ENCODE results near the gene TWIST2. TPM values are rescaled to one million over a fixed set of nuclear protein-coding genes. Genes with fewer than 3 reads are reported as not detected.

The TWIST2 gene
- total RNA-seq, 2 donors from 2014 or later: 23.5 to 52.9 TPM

DNA sequence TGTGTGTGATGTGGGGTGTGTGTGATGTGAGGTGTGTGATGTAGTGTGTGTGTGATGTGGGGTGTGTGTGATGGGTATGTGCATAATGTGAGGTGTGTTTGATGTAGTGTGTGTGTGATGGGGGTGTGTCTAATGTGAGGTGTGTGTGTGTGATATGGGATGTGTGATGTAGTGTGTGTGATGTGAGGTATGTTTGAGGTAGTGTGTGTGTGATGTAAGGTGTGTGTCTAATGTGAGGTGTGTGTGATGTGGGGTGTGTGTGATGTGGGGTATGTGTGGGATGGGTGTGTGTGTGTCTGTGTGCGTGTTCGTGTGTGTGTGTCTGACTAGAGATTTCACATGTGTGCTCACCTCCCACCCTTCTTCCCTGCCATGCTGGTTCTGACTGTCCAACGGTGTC is 56.3 kb downstream of the TWIST2 start:
- 81% methylated on average over 3 of the region's 3 CpGs for WGBS
- intact Hi-C loops (cut with DNase I): no loop called here
- Histone ChIP-seq H3K4me1 (replicated peaks) (no peaks in the 10 kb centered on the region), H3K27me3 (replicated peaks; ENCODE audit: insufficient read depth) (no peaks in the 10 kb centered on the region), H3K4me3 (no peak overlapping the region), H3K36me3 (no peaks in the 10 kb centered on the region), H3K9me3 (no peaks in the 10 kb centered on the region), H3K27ac (no peak overlapping the region)
- TF ChIP-seq POLR2AphosphoS5 (IDR thresholded peaks at IDR 0.05): no peak
- TF ChIP-seq CTCF (IDR thresholded peaks at IDR 0.05): no peak
- DNase-seq (ENCODE audit: low spot score): no peak

DNA sequence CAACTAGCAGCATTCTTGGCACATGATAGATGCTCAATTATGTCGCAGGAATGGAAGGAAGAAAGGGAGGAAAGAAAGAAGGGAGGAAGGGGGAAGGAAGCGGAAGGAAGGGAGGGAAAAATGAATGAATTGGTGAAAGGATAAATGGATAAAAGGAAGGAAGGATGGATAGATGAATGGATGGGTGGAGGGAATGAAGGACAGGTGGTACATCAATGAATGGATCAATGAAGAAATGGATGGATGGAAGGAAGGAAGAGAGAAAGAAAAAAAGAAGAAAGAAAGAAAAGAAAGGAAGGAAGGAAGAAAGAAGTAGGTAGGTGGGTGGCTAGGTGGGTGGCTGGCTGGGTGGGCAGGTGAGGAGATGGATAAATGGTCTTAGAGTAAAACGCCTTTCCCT is 56.8 kb downstream of the TWIST2 start:
- no peaks in the 10 kb centered on the region for H3K4me1 ChIP-seq (replicated peaks)
- TF ChIP-seq POLR2AphosphoS5 (IDR thresholded peaks at IDR 0.05): no peak
- TF ChIP-seq POLR2A (IDR thresholded peaks at IDR 0.05): no peak
- no peak for TF ChIP-seq CTCF (IDR thresholded peaks at IDR 0.05)
- H3K4me3 ChIP-seq: no peak overlapping the region
- no peak for DNase-seq (ENCODE audit: low spot score)
- no peaks in the 10 kb centered on the region for H3K36me3 ChIP-seq
- WGBS: 83% methylated on average over 3 of the region's 3 CpGs
- H3K27me3 ChIP-seq (replicated peaks; ENCODE audit: insufficient read depth): no peaks in the 10 kb centered on the region
- H3K9me3 ChIP-seq: no peaks in the 10 kb centered on the region
- intact Hi-C loops (cut with DNase I): no loop called here
- H3K27ac ChIP-seq: no peak overlapping the region

GRCh38 chr2:238905224-238905623 is 57.3 kb downstream of the TWIST2 start:
- intact Hi-C loops (cut with DNase I): no loop called here
- Histone ChIP-seq H3K36me3 (no peaks in the 10 kb centered on the region), H3K27ac (no peak overlapping the region), H3K27me3 (replicated peaks; ENCODE audit: insufficient read depth) (no peaks in the 10 kb centered on the region), H3K4me1 (replicated peaks) (no peaks in the 10 kb centered on the region), H3K4me3 (no peak overlapping the region), H3K9me3 (no peaks in the 10 kb centered on the region)
- no peak for DNase-seq (ENCODE audit: low spot score)
- 73% methylated on average over 13 of the region's 13 CpGs for WGBS
- TF ChIP-seq POLR2A (IDR thresholded peaks at IDR 0.05): no peak
- TF ChIP-seq CTCF (IDR thresholded peaks at IDR 0.05): no peak
- TF ChIP-seq POLR2AphosphoS5 (IDR thresholded peaks at IDR 0.05): no peak

DNA sequence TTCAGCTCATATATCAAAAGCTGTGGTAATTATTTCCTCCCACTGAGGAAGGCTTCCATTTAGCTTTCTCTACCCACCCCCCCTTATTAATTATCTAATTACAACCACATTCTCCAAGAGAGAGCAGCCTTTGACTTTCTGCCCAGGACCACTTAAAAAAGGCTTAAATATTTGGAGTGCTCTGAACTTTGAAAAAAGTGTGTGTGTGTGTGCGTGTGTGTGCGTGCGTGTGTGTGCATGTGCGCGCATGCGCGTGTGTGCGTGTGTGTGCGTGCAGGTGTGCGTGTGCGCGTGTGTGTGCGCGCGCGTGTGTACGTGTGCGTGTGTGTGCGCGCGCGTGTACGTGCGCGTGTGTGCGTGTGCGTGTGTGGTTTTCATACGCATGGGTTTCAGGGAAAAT is 57.8 kb downstream of the TWIST2 start:
- 78% methylated on average over 28 of the region's 28 CpGs for WGBS
- H3K4me1 ChIP-seq (replicated peaks): no peaks in the 10 kb centered on the region
- no peak for TF ChIP-seq POLR2AphosphoS5 (IDR thresholded peaks at IDR 0.05)
- TF ChIP-seq CTCF (IDR thresholded peaks at IDR 0.05): no peak
- TF ChIP-seq POLR2A (IDR thresholded peaks at IDR 0.05): no peak
- DNase-seq (ENCODE audit: low spot score): no peak
- H3K4me3 ChIP-seq: no peak overlapping the region
- intact Hi-C loops (cut with DNase I): no loop called here
- H3K9me3 ChIP-seq: no peaks in the 10 kb centered on the region
- H3K27me3 ChIP-seq (replicated peaks; ENCODE audit: insufficient read depth): no peaks in the 10 kb centered on the region
- no peak overlapping the region for H3K27ac ChIP-seq
- H3K36me3 ChIP-seq: no peaks in the 10 kb centered on the region

DNA sequence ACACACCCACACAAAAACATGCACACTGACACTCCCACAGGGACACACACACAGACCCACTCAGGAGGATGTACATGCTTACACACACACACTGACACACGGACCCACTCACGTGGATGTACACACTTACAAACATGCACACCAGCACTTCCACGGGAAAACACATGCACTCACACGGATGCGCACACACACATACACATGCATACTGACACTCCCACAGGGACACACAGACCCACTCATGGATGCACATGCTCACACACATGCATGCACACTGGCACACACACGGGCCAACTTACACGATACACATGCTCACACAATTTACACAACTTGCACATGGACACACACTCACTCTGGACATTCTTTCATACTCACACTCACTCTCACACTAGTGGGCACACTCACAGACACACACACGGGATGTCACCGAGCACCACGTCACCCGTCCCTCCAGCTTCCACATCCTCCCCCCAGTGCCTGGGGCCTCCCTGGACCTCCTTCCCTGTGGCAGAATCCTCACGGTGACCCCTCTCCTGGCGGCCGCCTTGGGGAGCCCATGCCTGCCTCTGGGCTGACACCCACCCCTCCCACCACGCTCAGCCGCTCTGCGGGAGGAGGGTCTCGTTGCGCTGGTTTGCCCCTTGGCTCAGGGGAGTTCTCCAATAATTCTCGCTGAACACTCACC is 58.5 kb downstream of the TWIST2 start:
- no peaks in the 10 kb centered on the region for H3K36me3 ChIP-seq
- H3K4me1 ChIP-seq (replicated peaks): no peaks in the 10 kb centered on the region
- no peaks in the 10 kb centered on the region for H3K27me3 ChIP-seq (replicated peaks; ENCODE audit: insufficient read depth)
- H3K4me3 ChIP-seq: no peak overlapping the region
- H3K9me3 ChIP-seq: no peaks in the 10 kb centered on the region
- intact Hi-C loops (cut with DNase I): no loop called here
- TF ChIP-seq POLR2AphosphoS5 (IDR thresholded peaks at IDR 0.05) (no peak), POLR2A (IDR thresholded peaks at IDR 0.05) (no peak), CTCF (IDR thresholded peaks at IDR 0.05) (no peak)
- no peak overlapping the region for H3K27ac ChIP-seq
- no peak for DNase-seq (ENCODE audit: low spot score)
- 80% methylated on average over 20 of the region's 20 CpGs for WGBS

Data from prostate gland (tissue), 2 donors.